GM21367 (cell line): ENCODE results near the gene PCSK2.
A peak's percentile ranks its signal among the peaks of the same experiment; 100 is the strongest.

Experiments used
- ATAC-seq: cut with Tn5 transposase; IDR thresholded peaks from one replicate; pipeline ENCODE4 v1.9.1; 2021; ENCODE audit not compliant: unreplicated experiment

Gene PCSK2

GRCh38 chr20:17503301-17504065 is 276.6 kb downstream of the PCSK2 start:
- no peak for ATAC-seq

- ATAC-seq = peak; percentile 25
Observed at GRCh38 chr20:17504066-17504897, 277.4 kb downstream of the PCSK2 start.

GRCh38 chr20:17504898-17505635 is 278.2 kb downstream of the PCSK2 start:
- peak; percentile 61 for ATAC-seq

- no peak for ATAC-seq
Observed at GRCh38 chr20:17505636-17506517, 279.0 kb downstream of the PCSK2 start.

- ATAC-seq = no peak
Observed at GRCh38 chr20:17507032-17507431, 280.2 kb downstream of the PCSK2 start.

GRCh38 chr20:17507531-17507930 is 280.7 kb downstream of the PCSK2 start:
- no peak for ATAC-seq

GRCh38 chr20:17508756-17509155 is 281.9 kb downstream of the PCSK2 start:
- ATAC-seq = no peak

- ATAC-seq = no peak
Observed at GRCh38 chr20:17510548-17510947, 283.7 kb downstream of the PCSK2 start.

- ATAC-seq = no peak
Observed at GRCh38 chr20:17511401-17511800, 284.6 kb downstream of the PCSK2 start.

GRCh38 chr20:17513939-17514338 is 287.1 kb downstream of the PCSK2 start:
- no peak for ATAC-seq

GRCh38 chr20:17515053-17515452 is 288.2 kb downstream of the PCSK2 start:
- ATAC-seq = no peak

GRCh38 chr20:17518339-17519052 is 291.7 kb downstream of the PCSK2 start:
- no peak for ATAC-seq

GRCh38 chr20:17519606-17520285 is 292.9 kb downstream of the PCSK2 start:
- no peak for ATAC-seq

GRCh38 chr20:17520583-17520982 is 293.7 kb downstream of the PCSK2 start:
- ATAC-seq = no peak

- ATAC-seq = no peak
Observed at GRCh38 chr20:17522528-17522927, 295.7 kb downstream of the PCSK2 start.

GRCh38 chr20:17523326-17523725 is 296.5 kb downstream of the PCSK2 start:
- ATAC-seq = no peak

- no peak for ATAC-seq
Observed at GRCh38 chr20:17524560-17524959, 297.7 kb downstream of the PCSK2 start.

- ATAC-seq = no peak
Observed at GRCh38 chr20:17525132-17525531, 298.3 kb downstream of the PCSK2 start.

- peak; percentile 78 for ATAC-seq
Observed at GRCh38 chr20:17525650-17526049, 298.8 kb downstream of the PCSK2 start.
